K562 (cell line): ENCODE data around the gene CITED2. TPM values are rescaled to one million over a fixed set of nuclear protein-coding genes. Genes with fewer than 3 reads are reported as not detected.

ENCODE experiments used
- CC2D1A ChIP-seq: fragments of 450-650 bp; IDR thresholded peaks from 2 replicates; pipeline ENCODE4 v1.6.1; 2017; ENCODE audit warnings: mild to moderate bottlenecking
- FUS ChIP-seq: fragments of 200-400 bp; formaldehyde crosslinking; optimal IDR thresholded peaks from 2 replicates; pipeline ENCODE3; 2017; ENCODE audit warnings: low read depth, low read length
- HDAC2 ChIP-seq: fragments of 450-650 bp; IDR thresholded peaks from 2 replicates; pipeline ENCODE4 v1.6.1; 2016; ENCODE audit warnings: mild to moderate bottlenecking
- HDAC3 ChIP-seq: fragments of 450-650 bp; IDR thresholded peaks from 2 replicates; pipeline ENCODE4 v1.6.1; 2018; ENCODE audit warnings: borderline replicate concordance, mild to moderate bottlenecking, moderate library complexity; ENCODE audit not compliant: partially characterized antibody
- HDAC8 ChIP-seq: fragments of 450-650 bp; IDR thresholded peaks from 2 replicates; pipeline ENCODE4 v1.6.1; 2016; ENCODE audit warnings: mild to moderate bottlenecking, missing genetic modification characterization, moderate library complexity, missing compliant biosample characterization
- NCOR1 ChIP-seq: fragments of 450-650 bp; IDR thresholded peaks from 2 replicates; pipeline ENCODE4 v1.6.1; 2016; ENCODE audit warnings: mild to moderate bottlenecking, moderate library complexity
- PHTF2 ChIP-seq: fragments of 250-450 bp; sonication (Bioruptor Pico); IDR thresholded peaks from 2 replicates; pipeline ENCODE4 v1.5.0; 2021; ENCODE audit warnings: mild to moderate bottlenecking
- SRSF7 ChIP-seq: fragments of 200-400 bp; formaldehyde crosslinking; optimal IDR thresholded peaks from 2 replicates; pipeline ENCODE3; 2017; ENCODE audit warnings: mild to moderate bottlenecking, low read depth, low read length
- XRCC3 ChIP-seq: fragments of 450-650 bp; IDR thresholded peaks from 2 replicates; pipeline ENCODE4 v1.6.1; 2017; ENCODE audit warnings: mild to moderate bottlenecking, moderate library complexity
- ZNF431 ChIP-seq: sonication (generic); formaldehyde crosslinking; IDR thresholded peaks from 2 replicates; pipeline ENCODE4 v1.8.0; 2022; ENCODE audit warnings: mild to moderate bottlenecking, missing genetic modification reagents
- ZNF586 ChIP-seq: fragments of 450-650 bp; formaldehyde crosslinking; conservative IDR thresholded peaks from 2 replicates; pipeline ENCODE4 v1.4.0; 2020; ENCODE audit warnings: mild to moderate bottlenecking, moderate library complexity
- polyA plus RNA-seq, 8 experiments: library from polyadenylated mRNA; depleted of rRNA in 4 of 8; stranded (reverse) in 5 of 8; unstranded in 3 of 8; fragments of >200 nt; fragmentation: Nextera tagmentation in 2 of 8; fragmentation: Illumina TruSeq in 1 of 8; extraction: Ambion mirVana in 2 of 8; extraction: Trizol in 1 of 8; gene quantifications; 2 replicates each; pipeline versions ENCODE4 v1.2.1 to v1.2.3, GENCODE V29; 2011 to 2014; ENCODE audit warnings: inconsistent platforms in 1 of 8, missing spikeins in 1 of 8
- total RNA-seq, 7 experiments: library from RNA; depleted of rRNA in 6 of 7; stranded (reverse); fragments of >200 nt in 6 of 7; fragmentation: Illumina TruSeq in 2 of 7; extraction: Trizol in 2 of 7; gene quantifications; 2 replicates each; pipeline versions ENCODE4 v1.2.1 to v1.2.3, GENCODE V29; 2011 to 2021; ENCODE audit warnings: low replicate concordance in 1 of 7
- TF ChIP-seq, protein P1 (sequence below): IDR thresholded peaks from 2 replicates; pipeline ENCODE4 v1.6.1; 2014; ENCODE audit warnings: antibody characterized with exemption
- TF ChIP-seq, protein P2 (sequence below): fragments of 450-650 bp; IDR thresholded peaks from 2 replicates; pipeline ENCODE4 v1.6.1; 2017; ENCODE audit warnings: mild to moderate bottlenecking, moderate library complexity
- TF ChIP-seq, protein P3 (sequence below): fragments of 250-450 bp; sonication (Bioruptor Pico); IDR thresholded peaks from 2 replicates; pipeline ENCODE4 v1.8.0; 2021; ENCODE audit warnings: moderate library complexity, mild to moderate bottlenecking, inconsistent platforms

CITED2 gene
- total and polyA plus RNA-seq, 9 of the 15 experiments (the other 6 are each of a cell fraction or from before 2014, with no cell fraction given): 0.21 to 86.1 (median 17.5) TPM

DNA sequence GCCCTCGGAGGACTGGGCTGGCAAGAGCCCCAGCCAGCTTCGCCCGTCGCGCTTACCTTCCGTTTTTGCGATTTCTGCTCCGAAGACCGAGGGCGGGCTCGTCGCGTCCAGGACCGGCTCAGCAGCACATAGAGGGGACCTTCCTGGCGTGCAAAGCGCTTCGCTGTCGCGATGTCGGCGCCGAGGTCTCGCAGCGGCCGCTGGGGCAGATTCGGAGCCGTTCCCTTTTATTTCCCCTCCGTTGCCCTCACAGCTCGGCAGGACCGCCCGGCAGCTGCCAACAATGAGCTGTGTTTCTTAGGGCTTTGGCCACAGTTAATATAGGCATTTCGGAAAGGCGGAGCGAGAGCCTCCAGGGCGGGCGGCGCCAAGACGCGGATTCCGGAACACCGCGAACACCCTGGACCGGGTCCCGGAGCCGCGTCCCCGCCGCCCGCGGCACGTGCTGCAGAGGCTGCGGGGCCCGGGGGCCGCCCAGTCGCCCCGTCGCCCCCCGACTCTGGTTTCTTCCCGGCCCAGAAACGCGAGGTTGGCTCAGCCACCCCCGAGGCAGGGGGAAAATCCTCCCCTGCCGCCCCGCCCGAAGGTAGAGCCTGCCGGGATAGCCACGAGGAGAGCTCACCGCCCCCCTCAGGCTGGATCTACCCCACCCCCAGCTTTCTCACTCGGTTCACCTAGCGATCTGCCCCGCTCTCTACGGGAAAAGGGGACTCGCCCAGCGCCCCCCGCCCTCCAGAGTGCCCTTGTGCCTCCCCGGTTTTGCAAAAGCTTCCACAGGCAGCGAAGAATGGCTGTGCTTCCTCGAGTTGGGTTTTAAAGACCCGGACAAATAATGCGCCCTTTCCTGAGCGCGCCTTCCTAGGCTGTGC, at the start of gene CITED2 (continued):
- TF ChIP-seq HDAC3 (peak; percentile 28), CC2D1A (peak; percentile 63), PHTF2 (CRISPR knock-in tag) (no peak), SRSF7 (no peak), ZNF431 (CRISPR knock-in tag) (peak; percentile 48; the same call in 1 of the 2 replicates), ZNF586 (no peak), HDAC8 (0 out of 2 replicates have a peak, but pooled peaks have one; percentile 69), XRCC3 (no peak), FUS (peak; percentile 57), HDAC2 (peak; percentile 57), NCOR1 (peak; percentile 59)
- TF ChIP-seq, protein P1, sequence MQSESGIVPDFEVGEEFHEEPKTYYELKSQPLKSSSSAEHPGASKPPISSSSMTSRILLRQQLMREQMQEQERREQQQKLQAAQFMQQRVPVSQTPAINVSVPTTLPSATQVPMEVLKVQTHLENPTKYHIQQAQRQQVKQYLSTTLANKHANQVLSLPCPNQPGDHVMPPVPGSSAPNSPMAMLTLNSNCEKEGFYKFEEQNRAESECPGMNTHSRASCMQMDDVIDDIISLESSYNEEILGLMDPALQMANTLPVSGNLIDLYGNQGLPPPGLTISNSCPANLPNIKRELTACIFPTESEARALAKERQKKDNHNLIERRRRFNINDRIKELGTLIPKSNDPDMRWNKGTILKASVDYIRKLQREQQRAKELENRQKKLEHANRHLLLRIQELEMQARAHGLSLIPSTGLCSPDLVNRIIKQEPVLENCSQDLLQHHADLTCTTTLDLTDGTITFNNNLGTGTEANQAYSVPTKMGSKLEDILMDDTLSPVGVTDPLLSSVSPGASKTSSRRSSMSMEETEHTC: no peak; the same call in 1 of the 2 replicates
- TF ChIP-seq, protein P2, sequence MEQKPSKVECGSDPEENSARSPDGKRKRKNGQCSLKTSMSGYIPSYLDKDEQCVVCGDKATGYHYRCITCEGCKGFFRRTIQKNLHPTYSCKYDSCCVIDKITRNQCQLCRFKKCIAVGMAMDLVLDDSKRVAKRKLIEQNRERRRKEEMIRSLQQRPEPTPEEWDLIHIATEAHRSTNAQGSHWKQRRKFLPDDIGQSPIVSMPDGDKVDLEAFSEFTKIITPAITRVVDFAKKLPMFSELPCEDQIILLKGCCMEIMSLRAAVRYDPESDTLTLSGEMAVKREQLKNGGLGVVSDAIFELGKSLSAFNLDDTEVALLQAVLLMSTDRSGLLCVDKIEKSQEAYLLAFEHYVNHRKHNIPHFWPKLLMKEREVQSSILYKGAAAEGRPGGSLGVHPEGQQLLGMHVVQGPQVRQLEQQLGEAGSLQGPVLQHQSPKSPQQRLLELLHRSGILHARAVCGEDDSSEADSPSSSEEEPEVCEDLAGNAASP: no peak
- TF ChIP-seq, protein P3, sequence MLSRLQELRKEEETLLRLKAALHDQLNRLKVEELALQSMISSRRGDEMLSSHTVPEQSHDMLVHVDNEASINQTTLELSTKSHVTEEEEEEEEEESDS: no peak
